ENCODE results near the gene GTPBP6.

DNA sequence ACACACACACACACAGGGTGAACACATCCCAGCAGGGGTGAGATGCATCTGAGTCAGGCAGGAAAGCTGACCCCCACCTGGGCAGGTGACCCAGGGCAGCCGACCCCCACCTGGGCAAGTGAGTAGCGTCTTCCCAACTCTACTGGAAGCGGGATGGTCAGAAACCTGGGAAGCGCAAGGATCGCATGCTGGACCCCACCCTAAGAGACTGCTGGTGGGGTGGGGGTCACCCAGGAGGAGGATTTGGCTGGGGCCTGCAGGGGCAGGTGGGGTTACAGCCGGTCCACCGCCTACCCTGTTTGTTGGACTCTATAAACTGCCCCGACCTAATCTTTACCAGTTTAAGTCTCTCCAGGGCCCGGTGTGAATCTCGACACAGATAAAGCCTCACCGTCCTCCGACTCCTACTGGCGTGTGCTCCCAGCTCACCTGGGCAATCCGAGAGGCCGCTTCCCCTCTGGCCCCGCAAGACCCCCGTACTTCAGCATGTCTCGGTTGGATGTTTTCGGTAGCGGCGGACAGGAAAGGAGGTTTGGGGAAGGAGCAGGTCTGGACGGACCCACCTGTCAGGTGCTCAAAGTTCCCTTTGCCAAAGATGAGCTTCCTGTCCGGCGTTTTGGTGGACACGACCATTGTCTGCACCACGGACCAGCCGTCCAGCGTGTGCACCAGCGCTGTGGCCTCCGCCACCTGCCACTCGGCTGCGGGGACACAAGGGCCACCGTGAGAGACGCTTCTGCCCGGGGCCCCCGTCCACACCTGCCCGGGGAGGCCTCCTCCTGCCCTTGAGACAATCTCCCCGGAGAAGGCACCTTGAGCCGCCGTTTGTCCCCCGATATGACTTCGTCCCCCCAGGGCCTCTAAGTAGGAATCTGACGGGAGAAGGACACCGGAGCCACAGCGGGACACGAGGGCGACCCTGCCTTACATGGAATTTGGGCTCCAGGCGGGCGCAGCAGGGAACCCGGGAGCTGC, 2.0 kb downstream of the GTPBP6 start:
- TF ChIP-seq, protein P1, sequence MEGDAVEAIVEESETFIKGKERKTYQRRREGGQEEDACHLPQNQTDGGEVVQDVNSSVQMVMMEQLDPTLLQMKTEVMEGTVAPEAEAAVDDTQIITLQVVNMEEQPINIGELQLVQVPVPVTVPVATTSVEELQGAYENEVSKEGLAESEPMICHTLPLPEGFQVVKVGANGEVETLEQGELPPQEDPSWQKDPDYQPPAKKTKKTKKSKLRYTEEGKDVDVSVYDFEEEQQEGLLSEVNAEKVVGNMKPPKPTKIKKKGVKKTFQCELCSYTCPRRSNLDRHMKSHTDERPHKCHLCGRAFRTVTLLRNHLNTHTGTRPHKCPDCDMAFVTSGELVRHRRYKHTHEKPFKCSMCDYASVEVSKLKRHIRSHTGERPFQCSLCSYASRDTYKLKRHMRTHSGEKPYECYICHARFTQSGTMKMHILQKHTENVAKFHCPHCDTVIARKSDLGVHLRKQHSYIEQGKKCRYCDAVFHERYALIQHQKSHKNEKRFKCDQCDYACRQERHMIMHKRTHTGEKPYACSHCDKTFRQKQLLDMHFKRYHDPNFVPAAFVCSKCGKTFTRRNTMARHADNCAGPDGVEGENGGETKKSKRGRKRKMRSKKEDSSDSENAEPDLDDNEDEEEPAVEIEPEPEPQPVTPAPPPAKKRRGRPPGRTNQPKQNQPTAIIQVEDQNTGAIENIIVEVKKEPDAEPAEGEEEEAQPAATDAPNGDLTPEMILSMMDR (conservative IDR thresholded peaks at IDR 0.05; ENCODE audit: low read depth in 2 of 2) = no peak
- no peak for TF ChIP-seq POLR2AphosphoS5 (IDR thresholded peaks at IDR 0.05; ENCODE audit: low read depth)
